GM21381 (cell line): Measurements from ENCODE around the gene ING3.
"Not testable (repeated sequence)": the region's sequence is repeated elsewhere in the genome, so short reads cannot be mapped to it uniquely, and the experiment has no call there.

Experiments used
- ATAC-seq: cut with Tn5 transposase; IDR thresholded peaks from one replicate; pipeline ENCODE4 v1.9.1; 2021; ENCODE audit warnings: mild to moderate bottlenecking, moderate library complexity; ENCODE audit not compliant: unreplicated experiment

ING3 gene

GRCh38 chr7:121001234-121001906 lies 50.8 kb downstream of the ING3 start:
- ATAC-seq = no peak

GRCh38 chr7:121002048-121002756 lies 51.6 kb downstream of the ING3 start:
- no peak for ATAC-seq

GRCh38 chr7:121002757-121003200 lies 52.2 kb downstream of the ING3 start:
- ATAC-seq = no peak

- ATAC-seq = no peak
These were observed 53.6 kb downstream of the ING3 start for GRCh38 chr7:121003986-121004685.

GRCh38 chr7:121005058-121005457 lies 54.5 kb downstream of the ING3 start:
- ATAC-seq = not testable (repeated sequence)

GRCh38 chr7:121005996-121006584 lies 55.5 kb downstream of the ING3 start:
- no peak for ATAC-seq

GRCh38 chr7:121006711-121007315 lies 56.2 kb downstream of the ING3 start:
- no peak for ATAC-seq

GRCh38 chr7:121008816-121009215 lies 58.2 kb downstream of the ING3 start:
- no peak for ATAC-seq

- ATAC-seq = no peak
These were observed 60.8 kb downstream of the ING3 start for GRCh38 chr7:121011401-121011800.

- ATAC-seq = no peak
These were observed 61.7 kb downstream of the ING3 start for GRCh38 chr7:121012170-121012874.

GRCh38 chr7:121012919-121013318 lies 62.3 kb downstream of the ING3 start:
- ATAC-seq = no peak

- no peak for ATAC-seq
These were observed 65.0 kb downstream of the ING3 start for GRCh38 chr7:121015560-121015959.

GRCh38 chr7:121016966-121017365 lies 66.4 kb downstream of the ING3 start:
- no peak for ATAC-seq

GRCh38 chr7:121017586-121017985 lies 67.0 kb downstream of the ING3 start:
- no peak for ATAC-seq

GRCh38 chr7:121019018-121019417 lies 68.4 kb downstream of the ING3 start:
- ATAC-seq = no peak

GRCh38 chr7:121020249-121020988 lies 69.8 kb downstream of the ING3 start:
- ATAC-seq = no peak

GRCh38 chr7:121020989-121021969 lies 70.7 kb downstream of the ING3 start:
- ATAC-seq = no peak

- no peak for ATAC-seq
These were observed 72.6 kb downstream of the ING3 start for GRCh38 chr7:121023194-121023593.
